PC-9 (cell line): ENCODE data around the gene SPSB3.

ENCODE experiments used
- CTCF ChIP-seq: fragments of 200-600 bp; sonication (generic); conservative IDR thresholded peaks from 2 replicates; pipeline ENCODE4 v1.6.1; 2017; ENCODE audit warnings: mixed run types, antibody characterized with exemption, mild to moderate bottlenecking, moderate library complexity
- EZH2 ChIP-seq: fragments of 200-600 bp; sonication (generic); IDR thresholded peaks from 2 replicates; pipeline ENCODE4 v1.8.0; 2017; ENCODE audit warnings: antibody characterized with exemption, low read depth

- TF ChIP-seq EZH2, result no peak
- no peak for TF ChIP-seq CTCF
These were observed 35.3 kb upstream of the SPSB3 start for GRCh38 chr16:1817716-1818115.
